Fibroblast of villous mesenchyme (primary cell): ENCODE measurements around the gene HRNR. TPM values are rescaled to one million over a fixed set of nuclear protein-coding genes. Genes with fewer than 3 reads are reported as not detected.
A peak's percentile ranks its signal among the peaks of the same experiment; 100 is the strongest.

ENCODE experiments used
- DNase-seq: peaks from one replicate; pipeline ENCODE4 v3.0.0-alpha.2; 2010; ENCODE audit warnings: low read depth
- H3K4me3 ChIP-seq: 2 replicates; pipeline ENCODE4 v1.5.1; 2011; ENCODE audit warnings: low read depth, mild to moderate bottlenecking, low read length
- total RNA-seq: library from RNA; depleted of rRNA; stranded (reverse); fragments of >200 nt; gene quantifications from 2 replicates; pipeline ENCODE4 v1.2.3, GENCODE V29; 2012
- TF ChIP-seq, protein P1 (sequence below): IDR thresholded peaks from 2 replicates; pipeline ENCODE4 v1.5.1; 2012; ENCODE audit warnings: low read depth, mild to moderate bottlenecking, low read length; ENCODE audit not compliant: insufficient read depth

HRNR gene
- total RNA-seq, 1 donor: not detected

DNA sequence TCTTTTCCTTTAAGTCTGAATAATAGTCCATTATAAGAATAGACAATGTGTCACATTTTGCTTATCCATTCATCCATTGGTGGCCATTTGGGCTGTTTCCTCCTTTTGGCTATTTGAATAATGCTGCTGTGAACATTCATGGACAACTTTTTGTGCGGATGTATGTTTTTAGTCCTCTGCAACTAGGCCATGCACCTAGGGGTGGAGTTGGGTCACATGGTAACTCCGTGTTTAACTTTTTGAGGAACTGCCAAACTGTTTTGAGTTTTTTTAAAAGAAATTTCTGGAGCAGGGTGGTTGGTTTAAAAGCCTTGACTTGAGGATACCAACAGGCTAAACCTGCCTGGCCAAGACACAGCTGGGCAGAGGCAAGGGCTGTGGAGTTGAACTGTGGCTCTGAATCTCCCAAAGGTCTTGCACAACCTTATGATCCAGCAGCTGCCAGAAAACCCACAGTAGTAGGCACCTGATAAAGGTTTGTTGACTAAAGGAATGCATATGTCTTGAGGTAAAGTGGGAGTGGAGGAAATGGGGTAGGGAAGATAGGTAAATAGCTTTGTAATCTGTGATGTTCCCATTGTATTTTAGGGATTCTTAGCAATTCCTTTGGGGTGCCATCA lies 59.4 kb downstream of the HRNR start:
- H3K4me3 ChIP-seq: no peak overlapping the region
- no peak for DNase-seq
- TF ChIP-seq, protein P1, sequence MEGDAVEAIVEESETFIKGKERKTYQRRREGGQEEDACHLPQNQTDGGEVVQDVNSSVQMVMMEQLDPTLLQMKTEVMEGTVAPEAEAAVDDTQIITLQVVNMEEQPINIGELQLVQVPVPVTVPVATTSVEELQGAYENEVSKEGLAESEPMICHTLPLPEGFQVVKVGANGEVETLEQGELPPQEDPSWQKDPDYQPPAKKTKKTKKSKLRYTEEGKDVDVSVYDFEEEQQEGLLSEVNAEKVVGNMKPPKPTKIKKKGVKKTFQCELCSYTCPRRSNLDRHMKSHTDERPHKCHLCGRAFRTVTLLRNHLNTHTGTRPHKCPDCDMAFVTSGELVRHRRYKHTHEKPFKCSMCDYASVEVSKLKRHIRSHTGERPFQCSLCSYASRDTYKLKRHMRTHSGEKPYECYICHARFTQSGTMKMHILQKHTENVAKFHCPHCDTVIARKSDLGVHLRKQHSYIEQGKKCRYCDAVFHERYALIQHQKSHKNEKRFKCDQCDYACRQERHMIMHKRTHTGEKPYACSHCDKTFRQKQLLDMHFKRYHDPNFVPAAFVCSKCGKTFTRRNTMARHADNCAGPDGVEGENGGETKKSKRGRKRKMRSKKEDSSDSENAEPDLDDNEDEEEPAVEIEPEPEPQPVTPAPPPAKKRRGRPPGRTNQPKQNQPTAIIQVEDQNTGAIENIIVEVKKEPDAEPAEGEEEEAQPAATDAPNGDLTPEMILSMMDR: no peak

DNA sequence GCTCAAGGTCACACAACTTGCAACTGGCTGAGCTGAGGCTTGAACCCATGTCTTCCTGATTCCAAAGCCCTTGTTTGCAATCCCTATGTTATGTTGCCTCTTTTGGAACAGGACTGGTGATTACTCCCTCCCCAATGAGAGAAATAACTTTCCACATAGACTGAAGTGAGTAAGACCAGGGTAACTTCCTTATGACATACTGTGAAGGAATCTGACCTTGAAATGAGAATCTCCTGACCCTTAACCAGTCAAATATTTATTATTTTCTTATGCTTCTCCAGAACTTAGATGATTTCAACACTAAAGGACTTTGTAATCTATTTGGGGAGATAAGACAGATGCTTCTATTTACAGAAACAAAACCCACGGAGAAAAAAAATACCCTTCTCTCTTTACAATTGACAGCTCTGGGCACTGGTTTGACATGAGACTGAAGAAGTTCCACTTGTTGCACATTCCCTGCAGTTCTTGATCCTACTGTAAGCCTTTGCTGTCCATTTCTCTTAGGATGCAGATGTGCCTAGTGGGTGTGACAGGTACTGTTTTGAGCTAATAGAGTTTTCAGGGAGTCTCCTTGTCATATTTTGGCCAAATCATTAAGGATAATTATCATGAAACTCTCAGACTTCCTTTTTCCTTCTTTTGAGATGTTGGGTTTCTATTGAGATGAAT lies 61.1 kb downstream of the HRNR start:
- H3K4me3 ChIP-seq: no peak overlapping the region
- DNase-seq: peak; percentile 86
- TF ChIP-seq, protein P1: no peak

Other genes with a start within 250 kb of the HRNR start
- gene S100A10, start 230.3 kb downstream of the HRNR start, total RNA-seq: 70.0 and 70.2 TPM in 2 replicates
- gene S100A11, start 187.2 kb downstream of the HRNR start, total RNA-seq: 126 and 197 TPM in 2 replicates
- gene TCHHL1, start 135.1 kb downstream of the HRNR start, total RNA-seq: not detected in 2 replicates
- gene TCHH, start 108.7 kb downstream of the HRNR start, total RNA-seq: under 0.01 TPM in 1 of 2 replicates, not detected in the other
- not detected in 2 replicates for gene RPTN, start 65.0 kb downstream of the HRNR start, total RNA-seq
- gene FLG, start 101.0 kb upstream of the HRNR start, total RNA-seq: under 0.01 TPM in 1 of 2 replicates, not detected in the other
- not detected in 2 replicates for gene FLG2, start 135.8 kb upstream of the HRNR start, total RNA-seq
- gene CRNN, start 190.1 kb upstream of the HRNR start, total RNA-seq: not detected in 2 replicates